Gastroesophageal sphincter (tissue), 4 donors: Measurements from ENCODE around the gene MOB1B. TPM values are rescaled to one million over a fixed set of nuclear protein-coding genes. Genes with fewer than 3 reads are reported as not detected.
"Not testable (repeated sequence)": the region's sequence is repeated elsewhere in the genome, so short reads cannot be mapped to it uniquely, and the experiment has no call there.

ENCODE experiments used
- ATAC-seq: fragments of 150-250 bp; one replicate; pipeline ENCODE4 v1.9.1; 2016; ENCODE audit warnings: mild to moderate bottlenecking, moderate library complexity
- H3K27ac ChIP-seq, 4 donors: fragments of 200-600 bp; sonication (generic) in 3 of 4; 1 replicate in 3 of 4; 2 replicates in 1 of 4; pipeline ENCODE4 v1.5.1; 2016 to 2019
- H3K27me3 ChIP-seq: fragments of 200-600 bp; sonication (generic); one replicate; pipeline ENCODE4 v1.5.1; 2019
- H3K36me3 ChIP-seq, 2 donors: fragments of 200-600 bp; sonication (generic); one replicate each; pipeline ENCODE4 v1.5.1; 2019; ENCODE audit warnings: control low read depth in 1 of 2
- H3K4me1 ChIP-seq, 3 donors: fragments of 200-600 bp; sonication (generic); 1 replicate in 2 of 3; 2 replicates in 1 of 3; pipeline ENCODE4 v1.5.1; 2016 to 2019; ENCODE audit warnings: control low read depth in 2 of 3
- H3K4me3 ChIP-seq, 2 donors: fragments of 200-600 bp; sonication (generic); one replicate each; pipeline ENCODE4 v1.5.1; 2019; ENCODE audit warnings: mild to moderate bottlenecking in 1 of 2, moderate library complexity in 1 of 2
- H3K9me3 ChIP-seq, 3 donors: fragments of 200-600 bp; sonication (generic); one replicate each; pipeline ENCODE4 v1.5.1; 2017 to 2019; ENCODE audit warnings: control low read depth in 2 of 3
- CTCF ChIP-seq, 4 experiments: fragments of 200-600 bp in 2 of 4; fragments of 450-650 bp in 2 of 4; sonication (generic) in 1 of 4; IDR thresholded peaks; one replicate each; pipeline ENCODE4 v1.5.1; 2017 to 2019; ENCODE audit warnings: antibody characterized with exemption in 4 of 4, mild to moderate bottlenecking in 2 of 4, moderate library complexity in 2 of 4
- EP300 ChIP-seq: sonication (generic); formaldehyde crosslinking; IDR thresholded peaks from one replicate; pipeline ENCODE4 v1.6.1; 2017; ENCODE audit warnings: antibody characterized with exemption, mild to moderate bottlenecking
- POLR2A ChIP-seq, 2 donors: fragments of 450-650 bp; IDR thresholded peaks; one replicate each; pipeline ENCODE4 v1.6.1; 2017; ENCODE audit warnings: antibody characterized with exemption in 2 of 2, mild to moderate bottlenecking in 2 of 2, moderate library complexity in 1 of 2
- POLR2AphosphoS5 ChIP-seq: sonication (generic); formaldehyde crosslinking; IDR thresholded peaks from one replicate; pipeline ENCODE4 v1.6.1; 2017; ENCODE audit warnings: antibody characterized with exemption
- WGBS, 2 donors: methylation state at CpG; one replicate each; pipeline ENCODE4 v1.1.5; 2018; ENCODE audit warnings: low coverage in 1 of 2; 5-methylcytosine and 5-hydroxymethylcytosine counted together
- total RNA-seq, 4 donors: library from RNA; depleted of rRNA; stranded (reverse); fragments of >200 nt; gene quantifications; one replicate each; pipeline ENCODE4 v1.1.0, GENCODE V29; 2016

The MOB1B gene
- total RNA-seq, 4 donors from 2014 or later, result 19.6 to 31.5 (median 26.2) TPM

GRCh38 chr4:71020611-71021010 lies 118.4 kb downstream of the MOB1B start:
- WGBS, 2 donors, result 0 to 15% methylated on average over 1 of the region's 1 CpG
- H3K27ac ChIP-seq, result no peak overlapping the region
- ATAC-seq, result no peak
- H3K4me1 ChIP-seq, result peaks cover 0 to 10% (median 2%) of the 10 kb centered on the region in 3 donors
- no peak overlapping the region for H3K4me3 ChIP-seq
- H3K36me3 ChIP-seq, result no peaks in the 10 kb centered on the region
- H3K9me3 ChIP-seq, result no peaks in the 10 kb centered on the region
- no peak for TF ChIP-seq POLR2A (IDR thresholded peaks at IDR 0.05)
- no peak for TF ChIP-seq POLR2AphosphoS5
- no peak for TF ChIP-seq CTCF (IDR thresholded peaks at IDR 0.05)
- no peak for TF ChIP-seq EP300
- no peaks in the 10 kb centered on the region for H3K27me3 ChIP-seq

- H3K27me3 ChIP-seq, result no peaks in the 10 kb centered on the region
- WGBS, 2 donors, result 70 to 75% methylated on average over 3 of the region's 3 CpGs
- TF ChIP-seq EP300, result no peak
- TF ChIP-seq POLR2AphosphoS5, result no peak
- no peak for TF ChIP-seq POLR2A (IDR thresholded peaks at IDR 0.05)
- TF ChIP-seq CTCF (IDR thresholded peaks at IDR 0.05), result no peak
- H3K9me3 ChIP-seq, result no peaks in the 10 kb centered on the region
- H3K4me1 ChIP-seq, result peaks cover 0 to 16% (median 2%) of the 10 kb centered on the region in 3 donors
- H3K27ac ChIP-seq, result no peak overlapping the region
- no peak for ATAC-seq
- no peak overlapping the region for H3K4me3 ChIP-seq
- H3K36me3 ChIP-seq, result peaks cover 0 to 15% of the 10 kb centered on the region in 2 donors
Observed at GRCh38 chr4:71025654-71026053, 123.5 kb downstream of the MOB1B start.

GRCh38 chr4:71026086-71026485 lies 123.9 kb downstream of the MOB1B start:
- Histone ChIP-seq H3K4me3 (no peak overlapping the region), H3K4me1 (peaks cover 0 to 14% (median 2%) of the 10 kb centered on the region in 3 donors), H3K36me3 (peaks cover 0 to 16% of the 10 kb centered on the region in 2 donors), H3K9me3 (no peaks in the 10 kb centered on the region), H3K27ac (no peak overlapping the region), H3K27me3 (no peaks in the 10 kb centered on the region)
- TF ChIP-seq POLR2AphosphoS5 (no peak), EP300 (no peak), CTCF (IDR thresholded peaks at IDR 0.05) (no peak), POLR2A (IDR thresholded peaks at IDR 0.05) (no peak)
- WGBS, 2 donors, result 53 to 61% methylated on average over 2 of the region's 2 CpGs
- no peak for ATAC-seq

GRCh38 chr4:71027611-71028010 lies 125.4 kb downstream of the MOB1B start:
- no peaks in the 10 kb centered on the region for H3K27me3 ChIP-seq
- no peaks in the 10 kb centered on the region for H3K9me3 ChIP-seq
- ATAC-seq, result no peak
- 88 to 94% methylated on average over 1 of the region's 1 CpG for WGBS, 2 donors
- TF ChIP-seq POLR2A (IDR thresholded peaks at IDR 0.05) (no peak), EP300 (no peak), CTCF (IDR thresholded peaks at IDR 0.05) (no peak), POLR2AphosphoS5 (no peak)
- no peak overlapping the region for H3K4me3 ChIP-seq
- peaks cover 0 to 31% of the 10 kb centered on the region in 2 donors for H3K36me3 ChIP-seq
- no peak overlapping the region for H3K27ac ChIP-seq
- peaks cover 0 to 14% (median 2%) of the 10 kb centered on the region in 3 donors for H3K4me1 ChIP-seq

- H3K36me3 ChIP-seq, result peaks cover 0 to 50% of the 10 kb centered on the region in 2 donors
- peaks cover 0 to 14% (median 2%) of the 10 kb centered on the region in 3 donors for H3K4me1 ChIP-seq
- no peak for ATAC-seq
- 50 to 55% methylated on average over 1 of the region's 1 CpG for WGBS, 2 donors
- no peaks in the 10 kb centered on the region for H3K9me3 ChIP-seq
- H3K27ac ChIP-seq, result no peak overlapping the region
- no peaks in the 10 kb centered on the region for H3K27me3 ChIP-seq
- no peak for TF ChIP-seq POLR2A (IDR thresholded peaks at IDR 0.05)
- no peak for TF ChIP-seq CTCF (IDR thresholded peaks at IDR 0.05)
- no peak for TF ChIP-seq POLR2AphosphoS5
- no peak overlapping the region for H3K4me3 ChIP-seq
Observed at GRCh38 chr4:71029504-71029903, 127.3 kb downstream of the MOB1B start.

- 90 to 93% methylated on average over 6 to 7 of the region's 10 CpGs for WGBS, 2 donors
- ATAC-seq, H3K4me1 ChIP-seq, H3K4me3 ChIP-seq, H3K27ac ChIP-seq, H3K9me3 ChIP-seq, H3K27me3 ChIP-seq: not testable (repeated sequence)
- peaks cover 0 to 66% of the 10 kb centered on the region in 2 donors for H3K36me3 ChIP-seq
Observed at GRCh38 chr4:71032106-71032505, 129.9 kb downstream of the MOB1B start.
